Neutrophil (primary cell): ENCODE results near the gene CFB.
"Not testable (repeated sequence)": the region's sequence is repeated elsewhere in the genome, so short reads cannot be mapped to it uniquely, and the experiment has no call there.

Experiments used
- H3K27ac ChIP-seq: fragments of 200-600 bp; sonication (generic); 2 replicates; pipeline ENCODE4 v1.5.1; 2016; ENCODE audit warnings: mild to moderate bottlenecking, moderate library complexity
- H3K27me3 ChIP-seq: fragments of 200-600 bp; sonication (generic); 2 replicates; pipeline ENCODE4 v1.6.0; 2016; ENCODE audit warnings: mild to moderate bottlenecking
- H3K36me3 ChIP-seq: fragments of 200-600 bp; sonication (generic); 2 replicates; pipeline ENCODE4 v1.5.1; 2017
- H3K4me1 ChIP-seq, 2 experiments: fragments of 200-600 bp in 1 of 2; sonication (generic) in 1 of 2; 1 replicate in 1 of 2; 2 replicates in 1 of 2; pipeline versions ENCODE4 v1.5.1 to v1.6.1; 2013 to 2016; ENCODE audit warnings: low read depth in 1 of 2, low read length in 1 of 2, mild to moderate bottlenecking in 1 of 2, moderate library complexity in 1 of 2; ENCODE audit not compliant: control insufficient read depth in 1 of 2, insufficient read depth in 1 of 2
- H3K4me3 ChIP-seq, 2 experiments: fragments of 200-600 bp in 1 of 2; sonication (generic) in 1 of 2; 1 replicate in 1 of 2; 2 replicates in 1 of 2; pipeline ENCODE4 v1.5.1; 2013 to 2016; ENCODE audit warnings: low read depth in 1 of 2, low read length in 1 of 2, mild to moderate bottlenecking in 1 of 2, moderate library complexity in 1 of 2
- H3K9me3 ChIP-seq: fragments of 200-600 bp; sonication (generic); 2 replicates; pipeline ENCODE4 v1.5.1; 2016
- TF ChIP-seq, protein P1 (sequence below): fragments of 200-600 bp; sonication (generic); IDR thresholded peaks from 2 replicates; pipeline ENCODE4 v1.5.1; 2016; ENCODE audit warnings: antibody characterized with exemption

The CFB gene

DNA sequence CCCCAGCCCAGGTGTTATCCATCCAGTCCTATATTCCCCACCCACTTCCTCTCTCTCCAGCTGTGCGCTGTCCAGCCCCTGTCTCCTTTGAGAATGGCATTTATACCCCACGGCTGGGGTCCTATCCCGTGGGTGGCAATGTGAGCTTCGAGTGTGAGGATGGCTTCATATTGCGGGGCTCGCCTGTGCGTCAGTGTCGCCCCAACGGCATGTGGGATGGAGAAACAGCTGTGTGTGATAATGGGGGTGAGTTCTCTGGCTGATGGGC lies 17.3 kb upstream of the CFB start:
- Histone ChIP-seq H3K4me1 (no peaks in the 10 kb centered on the region), H3K4me3 (no peak overlapping the region), H3K27me3 (peaks cover 17% of the 10 kb centered on the region), H3K9me3 (no peaks in the 10 kb centered on the region), H3K36me3 (no peaks in the 10 kb centered on the region), H3K27ac (no peak overlapping the region)
- TF ChIP-seq, protein P1, sequence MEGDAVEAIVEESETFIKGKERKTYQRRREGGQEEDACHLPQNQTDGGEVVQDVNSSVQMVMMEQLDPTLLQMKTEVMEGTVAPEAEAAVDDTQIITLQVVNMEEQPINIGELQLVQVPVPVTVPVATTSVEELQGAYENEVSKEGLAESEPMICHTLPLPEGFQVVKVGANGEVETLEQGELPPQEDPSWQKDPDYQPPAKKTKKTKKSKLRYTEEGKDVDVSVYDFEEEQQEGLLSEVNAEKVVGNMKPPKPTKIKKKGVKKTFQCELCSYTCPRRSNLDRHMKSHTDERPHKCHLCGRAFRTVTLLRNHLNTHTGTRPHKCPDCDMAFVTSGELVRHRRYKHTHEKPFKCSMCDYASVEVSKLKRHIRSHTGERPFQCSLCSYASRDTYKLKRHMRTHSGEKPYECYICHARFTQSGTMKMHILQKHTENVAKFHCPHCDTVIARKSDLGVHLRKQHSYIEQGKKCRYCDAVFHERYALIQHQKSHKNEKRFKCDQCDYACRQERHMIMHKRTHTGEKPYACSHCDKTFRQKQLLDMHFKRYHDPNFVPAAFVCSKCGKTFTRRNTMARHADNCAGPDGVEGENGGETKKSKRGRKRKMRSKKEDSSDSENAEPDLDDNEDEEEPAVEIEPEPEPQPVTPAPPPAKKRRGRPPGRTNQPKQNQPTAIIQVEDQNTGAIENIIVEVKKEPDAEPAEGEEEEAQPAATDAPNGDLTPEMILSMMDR: no peak

DNA sequence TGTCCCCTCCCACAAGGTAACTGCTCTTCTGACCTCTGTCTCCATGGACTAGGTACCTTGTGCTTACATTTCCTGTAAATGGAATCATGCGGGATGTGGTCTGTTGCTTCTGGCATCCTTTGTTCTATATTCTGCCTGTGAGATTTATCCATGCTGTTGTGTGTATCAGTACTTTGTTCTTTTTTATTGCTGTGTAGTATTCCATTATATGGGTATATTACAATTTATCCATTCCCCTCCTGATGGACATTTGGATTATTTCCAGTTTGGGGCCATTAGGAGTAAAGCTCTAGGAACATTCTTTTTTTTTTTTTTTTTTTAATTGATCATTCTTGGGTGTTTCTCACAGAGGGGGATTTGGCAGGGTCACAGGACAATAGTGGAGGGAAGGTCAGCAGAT lies 14.9 kb upstream of the CFB start:
- Histone ChIP-seq H3K27ac (no peak overlapping the region), H3K27me3 (peaks cover 17% of the 10 kb centered on the region), H3K36me3 (no peaks in the 10 kb centered on the region), H3K4me3 (no peak overlapping the region), H3K4me1 (no peaks in the 10 kb centered on the region), H3K9me3 (no peaks in the 10 kb centered on the region)
- TF ChIP-seq, protein P1: no peak

DNA sequence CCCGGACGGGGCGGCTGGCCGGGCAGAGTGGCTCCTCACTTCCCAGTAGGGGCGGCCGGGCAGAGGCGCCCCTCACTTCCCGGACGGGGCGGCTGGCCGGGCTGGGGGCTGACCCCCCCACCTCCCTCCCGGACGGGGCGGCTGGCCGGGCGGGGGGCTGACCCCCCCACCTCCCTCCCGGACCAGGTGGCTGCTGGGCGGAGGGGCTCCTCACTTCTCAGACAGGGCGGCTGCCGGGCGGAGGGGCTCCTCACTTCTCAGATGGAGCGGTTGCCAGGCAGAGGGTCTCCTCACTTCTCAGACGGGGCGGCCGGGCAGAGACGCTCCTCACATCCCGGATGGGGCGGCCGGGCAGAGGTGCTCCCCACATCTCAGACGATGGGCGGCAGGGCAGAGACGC lies 13.8 kb upstream of the CFB start:
- H3K4me3 ChIP-seq, H3K27ac ChIP-seq, H3K36me3 ChIP-seq, H3K9me3 ChIP-seq, H3K4me1 ChIP-seq: not testable (repeated sequence)
- peaks cover 16% of the 10 kb centered on the region for H3K27me3 ChIP-seq

DNA sequence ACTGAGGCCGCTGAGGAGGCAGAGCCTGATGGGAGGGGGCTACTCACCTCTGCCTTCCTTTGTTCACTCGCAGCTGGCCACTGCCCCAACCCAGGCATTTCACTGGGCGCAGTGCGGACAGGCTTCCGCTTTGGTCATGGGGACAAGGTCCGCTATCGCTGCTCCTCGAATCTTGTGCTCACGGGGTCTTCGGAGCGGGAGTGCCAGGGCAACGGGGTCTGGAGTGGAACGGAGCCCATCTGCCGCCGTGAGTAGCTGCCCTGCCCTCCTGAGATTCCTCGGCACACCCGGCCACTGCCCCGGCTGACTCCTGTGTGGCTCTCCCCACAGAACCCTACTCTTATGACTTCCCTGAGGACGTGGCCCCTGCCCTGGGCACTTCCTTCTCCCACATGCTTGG lies 12.4 kb upstream of the CFB start:
- no peak overlapping the region for H3K27ac ChIP-seq
- peaks cover 2% of the 10 kb centered on the region for H3K27me3 ChIP-seq
- H3K4me1 ChIP-seq: no peaks in the 10 kb centered on the region
- TF ChIP-seq, protein P1: no peak
- H3K36me3 ChIP-seq: no peaks in the 10 kb centered on the region
- H3K4me3 ChIP-seq: no peak overlapping the region
- no peaks in the 10 kb centered on the region for H3K9me3 ChIP-seq

DNA sequence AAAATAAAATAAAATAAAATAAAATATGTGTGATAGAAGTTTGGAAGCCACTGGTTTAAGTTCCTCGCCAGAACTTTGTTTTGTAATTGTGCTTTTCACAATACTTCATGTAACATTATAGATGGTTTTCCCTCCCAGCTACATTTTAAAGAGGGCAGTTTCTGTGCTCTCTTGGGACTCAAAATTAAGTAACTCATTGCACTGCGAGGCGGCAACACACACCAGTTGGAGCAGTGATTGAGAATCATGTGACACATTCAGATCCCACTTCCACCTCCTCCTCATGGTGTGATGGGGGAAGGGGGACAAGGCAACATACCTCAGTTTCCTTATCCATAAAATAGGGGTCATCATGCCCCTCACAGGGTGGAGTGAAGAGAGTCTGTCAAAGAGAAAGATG lies 10.9 kb upstream of the CFB start:
- H3K4me3 ChIP-seq: no peak overlapping the region
- H3K36me3 ChIP-seq: no peaks in the 10 kb centered on the region
- no peaks in the 10 kb centered on the region for H3K4me1 ChIP-seq
- H3K27ac ChIP-seq: no peak overlapping the region
- peaks cover 1% of the 10 kb centered on the region for H3K27me3 ChIP-seq
- TF ChIP-seq, protein P1: no peak
- no peaks in the 10 kb centered on the region for H3K9me3 ChIP-seq

DNA sequence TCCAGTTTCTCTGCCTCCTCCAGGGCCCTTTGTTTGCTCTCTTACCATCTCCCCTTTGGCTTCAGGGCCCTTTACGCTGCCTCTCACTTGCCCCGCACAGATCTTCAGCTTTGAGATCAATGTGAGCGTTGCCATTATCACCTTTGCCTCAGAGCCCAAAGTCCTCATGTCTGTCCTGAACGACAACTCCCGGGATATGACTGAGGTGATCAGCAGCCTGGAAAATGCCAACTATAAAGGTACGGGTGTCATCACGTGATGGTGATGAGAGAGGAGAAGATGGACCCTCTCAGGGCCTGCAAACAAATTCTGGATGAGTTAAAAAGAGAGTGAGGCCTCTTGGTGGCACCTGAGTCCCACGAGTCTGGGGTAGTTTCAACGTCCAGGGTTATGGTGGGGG lies 10.1 kb upstream of the CFB start:
- no peaks in the 10 kb centered on the region for H3K4me1 ChIP-seq
- peaks cover 5% of the 10 kb centered on the region for H3K27me3 ChIP-seq
- no peak overlapping the region for H3K27ac ChIP-seq
- H3K9me3 ChIP-seq: no peaks in the 10 kb centered on the region
- no peak overlapping the region for H3K4me3 ChIP-seq
- no peaks in the 10 kb centered on the region for H3K36me3 ChIP-seq
- TF ChIP-seq, protein P1: no peak
